ENCODE measurements around the gene NEU1. TPM values are rescaled to one million over a fixed set of nuclear protein-coding genes. Genes with fewer than 3 reads are reported as not detected.

Gene NEU1
- total and polyA plus RNA-seq, 7 donors = 15.0 to 43.2 (median 33.5) TPM

- peak overlapping the region; percentile 75 to 96 (median 94) for H3K27ac ChIP-seq
- H3K9me3 ChIP-seq = no peaks in the 10 kb centered on the region
- no peaks in the 10 kb centered on the region for H3K36me3 ChIP-seq
- intact Hi-C loops (cut with DNase I) = loop anchor here (1.0 to 10.0 kb wide), 5 partner anchors 35 to 286 kb away; partner anchors contain the start of genes ATP6V1G2, DDAH2, DDX39B and NELFE
- no peaks in the 10 kb centered on the region for H3K27me3 ChIP-seq
- TF ChIP-seq EP300 (IDR thresholded peaks at IDR 0.05) = no peak
- no peak for TF ChIP-seq POLR2A (IDR thresholded peaks at IDR 0.05)
- peak in 1 of 4 donors; percentile 17 for TF ChIP-seq POLR2AphosphoS5 (IDR thresholded peaks at IDR 0.05)
- H3K4me1 ChIP-seq = peaks cover 0 to 44% (median 40%) of the 10 kb centered on the region in 4 donors
- no peak for DNase-seq
- WGBS, 2 donors = 21 to 53% methylated on average over 6 of the region's 6 CpGs
- peak overlapping the region; percentile 56 to 65 (median 59) for H3K4me3 ChIP-seq
Measured at GRCh38 chr6:31830886-31831335, 31.7 kb downstream of the NEU1 start.

GRCh38 chr6:31829633-31830283 lies 32.9 kb downstream of the NEU1 start:
- no peaks in the 10 kb centered on the region for H3K9me3 ChIP-seq
- no peaks in the 10 kb centered on the region for H3K36me3 ChIP-seq
- intact Hi-C loops (cut with DNase I) = loop anchor here (1.0 to 10.0 kb wide), 7 partner anchors 33 to 1215 kb away; partner anchors contain the start of genes AGPAT1, ATP6V1G2, DDAH2 and DDX39B
- WGBS, 2 donors = 0 to 1% methylated on average over 12 to 15 of the region's 15 CpGs
- H3K27ac ChIP-seq = peak overlapping the region; percentile 75 to 96 (median 94)
- DNase-seq = no peak
- H3K4me1 ChIP-seq = peaks cover 0 to 40% (median 37%) of the 10 kb centered on the region in 4 donors
- H3K4me3 ChIP-seq = peak overlapping the region; percentile 56 to 65 (median 59)
- TF ChIP-seq POLR2AphosphoS5 (IDR thresholded peaks at IDR 0.05) (peak in 2 of 4 donors; percentile 25 to 59), POLR2A (IDR thresholded peaks at IDR 0.05) (no peak), CTCF (IDR thresholded peaks at IDR 0.05) (peak in 2 of 4 experiments; percentile 25 to 36)
- no peaks in the 10 kb centered on the region for H3K27me3 ChIP-seq

- Histone ChIP-seq H3K4me1 (peaks cover 0 to 49% (median 45%) of the 10 kb centered on the region in 4 donors), H3K27me3 (no peaks in the 10 kb centered on the region), H3K9me3 (no peaks in the 10 kb centered on the region), H3K27ac (peak within 1 kb of the TSS; percentile 86 to 98 (median 95)), H3K4me3 (peak within 1 kb of the TSS; percentile 60 to 74 (median 68)), H3K36me3 (no peaks in the 10 kb centered on the region)
- peak; percentile 100 for DNase-seq
- intact Hi-C loops (cut with DNase I) = loop anchor here (1.0 to 10.0 kb wide), 3 partner anchors 162 to 1213 kb away; partner anchors contain the start of genes AGPAT1, MRPS18B, PPP1R10 and RNF5
- TF ChIP-seq CTCF (IDR thresholded peaks at IDR 0.05) (no peak), POLR2A (IDR thresholded peaks at IDR 0.05) (peak; percentile 100), POLR2AphosphoS5 (IDR thresholded peaks at IDR 0.05) (peak; percentile 100), EP300 (IDR thresholded peaks at IDR 0.05) (peak in 1 of 4 donors; percentile 93)
- WGBS, 2 donors = 0% methylated on average over 52 of the region's 56 CpGs
Measured at GRCh38 chr6:31827286-31828079, 35.1 kb downstream of the NEU1 start, which contains the start of gene HSPA1B. Gene HSPA1B, plus strand, starts transcription at chr6:31827738. Its CDS starts 213 bp downstream, at chr6:31827951.

- WGBS, 2 donors = 1 to 2% methylated on average over 13 of the region's 13 CpGs
- Histone ChIP-seq H3K9me3 (no peaks in the 10 kb centered on the region), H3K27ac (peak overlapping the region; percentile 86 to 98 (median 95)), H3K27me3 (no peaks in the 10 kb centered on the region), H3K4me1 (peaks cover 0 to 44% (median 43%) of the 10 kb centered on the region in 4 donors), H3K36me3 (no peaks in the 10 kb centered on the region), H3K4me3 (peak overlapping the region; percentile 21 to 74 (median 68))
- peak in 1 of 2 donors; percentile 49 for TF ChIP-seq POLR2A (IDR thresholded peaks at IDR 0.05)
- TF ChIP-seq EP300 (IDR thresholded peaks at IDR 0.05) = no peak
- TF ChIP-seq CTCF (IDR thresholded peaks at IDR 0.05) = no peak
- TF ChIP-seq POLR2AphosphoS5 (IDR thresholded peaks at IDR 0.05) = peak; percentile 23 to 90 (median 66)
- intact Hi-C loops (cut with DNase I) = loop anchor here (1.0 to 10.0 kb wide), 3 partner anchors 162 to 1212 kb away; partner anchors contain the start of genes AGPAT1, MRPS18B, PPP1R10 and RNF5
- peak; percentile 97 for DNase-seq
Measured at GRCh38 chr6:31826793-31827285, 35.8 kb downstream of the NEU1 start.
